LHCN-M2 (cell line): ENCODE data around the gene HYDIN. TPM values are rescaled to one million over a fixed set of nuclear protein-coding genes. Genes with fewer than 3 reads are reported as not detected.
A peak's percentile ranks its signal among the peaks of the same experiment; 100 is the strongest.
"Not testable (repeated sequence)": the region's sequence is repeated elsewhere in the genome, so short reads cannot be mapped to it uniquely, and the experiment has no call there.

Experiments
- DNase-seq: peaks from one replicate; pipeline ENCODE4 v3.0.0-alpha.2; 2012; ENCODE audit warnings: low read depth
- total RNA-seq: library from RNA; depleted of rRNA; stranded (reverse); fragments of >200 nt; gene quantifications from 2 replicates; pipeline ENCODE4 v1.2.3, GENCODE V29; 2014

HYDIN gene
- total RNA-seq, 1 experiment from 2014 or later: under 0.01 TPM

DNA sequence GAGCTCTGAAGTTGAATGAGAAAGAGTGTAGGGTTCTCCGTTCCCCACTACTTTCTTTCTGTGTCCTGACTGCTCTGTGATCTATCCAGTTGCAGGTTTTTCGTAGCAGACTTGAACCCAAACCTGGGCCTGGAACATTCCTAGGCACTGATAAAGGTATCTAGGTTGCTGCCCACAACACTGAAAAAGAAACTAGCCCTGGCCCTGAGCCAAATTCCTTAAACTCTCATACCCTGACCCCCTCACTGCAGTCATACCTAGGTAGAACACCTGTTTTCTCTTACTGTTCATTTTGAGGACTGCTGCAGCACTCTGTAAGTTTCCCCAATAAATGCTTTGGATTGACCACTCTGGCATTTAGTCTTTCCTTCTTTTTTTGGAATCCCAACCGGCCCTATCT lies 5.4 kb downstream of the HYDIN start:
- no peak for DNase-seq

DNA sequence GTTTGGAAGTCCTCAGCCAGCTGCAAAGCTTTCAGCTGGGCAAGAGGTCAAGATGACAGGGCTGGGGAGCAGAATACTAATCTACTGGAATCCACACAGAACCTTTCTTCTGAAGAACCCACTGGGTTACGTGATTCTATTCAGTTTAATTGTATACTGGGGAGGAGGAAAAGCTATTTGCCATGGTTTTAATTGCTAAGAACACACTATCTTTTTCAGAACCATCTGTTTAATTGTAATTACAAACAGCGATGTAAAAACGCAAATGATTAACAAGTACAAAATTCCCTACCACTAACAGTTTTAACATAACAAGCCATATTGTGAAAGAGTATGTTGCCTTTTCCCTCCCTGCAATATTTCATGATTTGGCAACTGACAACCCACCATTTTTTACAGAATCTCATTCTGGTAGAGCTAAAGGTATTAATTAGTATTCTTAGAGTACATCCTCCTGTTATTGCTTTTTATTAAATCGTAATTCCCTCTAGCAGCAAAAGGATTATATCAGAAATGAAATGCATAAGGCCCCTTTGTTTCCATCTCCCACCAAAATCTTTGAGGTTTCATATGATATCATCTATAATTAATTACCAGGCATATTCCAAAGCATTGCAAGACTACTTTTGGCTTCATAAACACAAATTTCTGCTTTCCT lies 12.1 kb downstream of the HYDIN start:
- DNase-seq: no peak

DNA sequence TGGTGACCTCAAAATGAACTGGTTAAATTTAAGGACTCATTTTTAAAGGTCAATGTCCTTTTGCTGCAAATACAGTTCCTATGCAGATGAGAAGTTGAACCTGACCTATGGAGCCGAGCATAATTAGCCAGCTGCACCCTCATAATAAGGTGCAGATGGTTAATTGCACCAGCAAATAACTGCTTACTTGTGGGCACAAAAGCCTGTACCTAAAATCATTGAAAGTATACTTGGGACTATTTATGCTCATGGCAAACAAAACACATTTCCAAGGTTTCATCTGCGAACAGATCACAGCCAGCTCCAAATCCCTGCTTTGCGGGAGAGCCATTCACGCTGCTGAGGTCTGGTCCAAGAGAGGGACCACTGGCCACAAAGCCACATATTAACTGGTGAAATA lies 13.0 kb downstream of the HYDIN start:
- no peak for DNase-seq

DNA sequence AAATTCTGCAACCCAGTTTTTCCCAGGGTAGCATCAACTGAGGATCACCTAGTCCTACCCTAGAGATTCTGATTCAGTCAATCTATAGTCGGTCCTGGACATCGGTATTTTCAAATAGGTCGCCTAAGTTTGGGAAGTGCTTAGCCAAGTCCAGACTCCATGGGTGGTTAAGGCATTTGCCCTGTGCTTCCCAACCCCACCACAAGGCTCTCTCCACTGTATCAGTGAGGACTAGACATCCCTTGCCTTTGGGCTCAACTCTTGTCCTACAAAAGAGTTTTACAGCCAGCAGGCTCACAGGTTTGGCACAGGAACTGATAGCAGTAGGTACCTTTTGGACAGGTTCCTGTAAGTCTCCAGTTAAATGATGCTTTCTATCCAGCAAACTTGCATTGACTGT lies 13.8 kb downstream of the HYDIN start:
- DNase-seq: no peak

DNA sequence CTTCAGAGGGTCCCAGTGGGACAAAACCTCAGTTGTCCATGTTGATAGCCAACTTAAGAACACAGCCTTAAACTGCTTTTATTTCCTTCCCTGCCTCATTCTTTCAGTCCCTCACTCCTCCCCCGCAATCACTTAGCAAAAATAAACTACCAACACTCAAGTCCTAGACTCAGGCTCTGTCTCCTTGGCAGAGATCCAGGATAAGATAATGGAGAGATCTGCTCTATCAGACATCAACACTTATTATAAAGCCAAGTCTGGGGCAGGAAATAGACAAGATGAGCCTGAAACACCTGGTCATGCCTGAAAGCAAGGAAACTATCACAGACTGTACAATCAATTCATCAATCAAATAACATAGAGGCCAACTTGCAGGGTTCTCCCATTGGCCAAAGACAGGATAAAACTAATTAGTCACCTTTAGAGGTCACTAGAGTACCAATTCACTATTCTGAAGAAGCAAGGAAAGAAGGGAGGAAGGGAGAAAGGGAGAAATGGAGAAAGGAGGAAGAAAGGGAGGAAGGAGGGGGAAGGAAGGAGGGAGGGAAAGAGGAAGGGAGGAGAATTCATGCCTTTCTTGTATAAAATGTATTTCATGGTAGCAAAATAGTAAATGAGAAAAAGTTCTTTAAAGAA lies 15.7 kb downstream of the HYDIN start:
- peak; percentile 19 for DNase-seq

DNA sequence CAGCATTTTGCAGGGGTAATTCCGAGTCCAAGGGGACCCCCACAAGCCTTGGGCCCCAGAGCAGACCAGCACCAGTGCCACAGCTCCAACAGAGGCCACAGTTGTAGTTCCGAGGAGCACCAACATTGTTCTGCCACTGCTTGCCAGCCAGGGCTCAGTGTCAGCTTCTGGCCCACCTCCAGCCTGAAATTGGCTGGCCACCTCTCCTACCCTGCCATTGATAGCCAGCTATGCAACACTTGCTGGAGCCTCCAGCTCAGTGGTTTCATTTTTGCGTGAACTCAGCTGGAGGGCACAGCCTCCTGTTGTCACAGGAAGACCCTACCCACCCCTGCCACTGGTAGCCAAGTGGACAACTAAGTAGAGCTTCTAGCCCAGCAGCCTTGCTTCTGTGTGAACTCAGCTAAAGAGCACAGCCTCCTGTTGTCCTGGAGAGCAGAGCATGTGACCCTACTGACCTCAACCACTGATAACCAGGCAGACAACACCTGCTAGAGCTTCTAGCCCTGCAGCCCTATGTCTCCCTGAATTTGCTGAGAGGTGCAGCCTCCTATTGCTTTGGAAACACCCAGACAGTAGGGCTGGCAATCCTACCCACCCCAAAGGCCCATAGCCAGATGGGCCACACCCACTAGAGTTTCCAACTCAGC lies 24.9 kb downstream of the HYDIN start:
- DNase-seq: no peak

DNA sequence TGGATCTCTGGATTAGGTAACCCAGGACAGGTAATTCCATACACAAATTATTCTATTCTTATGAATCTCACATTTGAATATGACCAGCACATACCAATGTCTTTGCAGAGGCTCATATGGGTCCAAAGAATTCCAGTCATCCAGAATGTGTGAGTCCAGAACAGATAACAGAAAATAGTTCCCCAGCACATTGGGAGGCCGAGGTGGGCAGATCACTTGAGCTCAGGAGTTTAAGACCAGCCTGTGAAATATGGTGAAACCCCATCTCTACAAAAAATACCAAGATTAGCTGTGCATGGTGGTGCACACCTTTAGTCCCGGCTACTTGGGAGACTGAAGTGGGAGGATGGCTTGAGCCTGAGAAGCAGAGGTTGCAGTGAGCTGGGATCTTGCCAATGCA lies 26.9 kb downstream of the HYDIN start:
- no peak for DNase-seq

DNA sequence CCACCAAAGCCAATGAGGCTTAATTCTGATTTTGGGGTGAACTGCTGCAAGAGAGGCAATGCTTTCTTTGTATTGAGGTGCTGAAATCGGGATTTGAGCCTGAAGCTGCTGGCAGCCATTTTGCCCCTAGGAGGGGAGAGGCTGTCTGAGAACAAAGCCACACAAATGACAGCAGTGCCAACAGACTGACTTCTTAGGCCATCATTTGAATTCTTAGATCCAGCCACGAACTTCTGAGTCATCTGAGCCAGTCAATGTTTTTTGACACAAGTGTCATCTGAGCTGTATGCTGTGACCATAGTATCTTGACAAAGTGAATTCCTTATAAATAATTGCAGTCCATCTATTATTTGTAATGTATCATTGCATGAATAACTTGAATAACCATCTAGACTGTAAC lies 29.0 kb downstream of the HYDIN start:
- no peak for DNase-seq

DNA sequence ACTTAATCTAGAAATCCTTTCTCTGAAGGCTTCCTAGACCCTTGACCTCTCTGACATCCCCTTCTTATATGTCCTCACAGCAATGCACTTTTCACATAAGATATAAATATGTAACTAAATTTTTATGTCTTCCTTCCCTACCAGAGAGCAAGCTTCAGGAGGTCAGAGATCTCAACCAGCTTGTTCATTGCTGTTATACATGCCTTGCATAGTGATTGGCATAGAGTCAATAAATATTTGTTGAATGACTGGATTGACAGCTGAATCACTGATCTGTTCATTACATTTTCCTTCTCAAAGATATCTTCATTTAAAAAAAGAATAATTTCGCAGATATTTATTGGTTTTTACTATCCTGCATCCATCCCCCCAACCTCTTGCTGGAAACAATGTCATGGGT lies 29.5 kb downstream of the HYDIN start:
- DNase-seq: no peak

DNA sequence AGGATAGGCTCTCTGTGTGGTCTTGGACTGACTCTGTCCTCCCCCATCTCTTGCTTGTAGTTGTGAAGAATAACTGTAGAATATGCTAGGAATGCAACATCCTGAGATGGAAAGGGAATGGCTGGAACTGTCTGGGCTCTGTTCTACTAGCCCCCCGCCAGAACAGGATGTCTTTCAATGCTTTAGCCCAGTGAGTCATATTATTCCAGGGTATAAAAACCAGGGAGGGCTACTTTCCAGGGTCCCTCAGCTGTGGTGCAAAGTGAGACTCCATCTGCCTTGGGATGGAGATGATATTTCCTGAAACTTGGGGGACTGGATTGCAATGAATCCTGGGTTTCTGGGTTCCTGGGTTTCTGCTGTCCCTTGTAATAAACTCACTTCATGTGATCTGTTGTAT lies 32.1 kb downstream of the HYDIN start:
- no peak for DNase-seq

DNA sequence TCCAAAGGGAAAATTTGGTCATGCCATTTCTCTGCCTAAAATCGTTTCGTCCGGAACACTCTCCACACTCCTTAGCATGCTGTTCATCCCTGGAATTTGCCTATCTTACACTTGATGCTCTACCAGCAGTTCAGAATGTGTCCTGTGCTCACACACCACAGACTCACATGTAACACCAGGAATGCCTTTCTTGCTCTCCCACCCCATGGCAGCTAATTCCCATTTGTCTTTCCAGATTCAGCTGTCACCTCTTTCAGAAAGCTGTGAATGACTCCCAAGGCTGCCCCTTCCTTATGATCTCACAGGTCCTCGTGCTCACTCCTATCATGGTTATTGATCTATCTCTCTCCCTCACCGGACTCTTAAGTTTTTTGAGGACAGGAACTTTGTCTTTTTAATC lies 38.1 kb downstream of the HYDIN start:
- DNase-seq: no peak

DNA sequence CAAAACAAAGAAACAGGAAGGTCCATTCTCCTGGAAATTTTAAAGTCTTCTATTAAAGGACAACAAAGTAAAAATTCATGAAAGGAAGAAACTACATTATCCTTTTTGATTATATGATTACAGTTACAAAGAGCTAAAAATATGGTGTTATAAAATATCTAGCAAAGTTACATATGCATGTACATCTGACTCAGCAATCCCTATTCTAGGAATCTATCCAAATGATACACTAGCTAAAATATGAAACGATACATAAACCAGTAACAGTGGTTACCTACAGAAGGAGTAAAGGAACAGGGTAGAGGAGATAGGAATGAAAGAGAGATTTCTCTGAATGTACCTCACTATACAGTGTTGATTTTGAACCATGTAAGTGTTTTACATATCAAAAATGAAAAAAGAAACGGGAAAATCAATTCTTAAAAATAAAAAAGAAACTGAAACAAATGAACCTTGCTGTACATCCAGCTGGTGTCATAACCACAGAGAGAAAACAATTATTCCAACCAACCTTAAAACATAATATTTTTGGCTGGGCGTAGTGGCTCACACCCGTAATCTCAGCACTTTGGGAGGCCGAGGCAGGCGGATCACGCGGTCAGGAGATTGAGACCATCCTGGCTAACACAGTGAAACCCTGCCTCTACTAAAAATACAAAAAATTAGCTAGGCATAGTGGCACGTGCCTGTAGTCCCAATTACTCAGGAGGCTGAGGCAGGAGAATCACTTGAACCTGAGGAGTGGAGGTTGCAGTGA lies 41.4 kb downstream of the HYDIN start:
- DNase-seq: no peak

DNA sequence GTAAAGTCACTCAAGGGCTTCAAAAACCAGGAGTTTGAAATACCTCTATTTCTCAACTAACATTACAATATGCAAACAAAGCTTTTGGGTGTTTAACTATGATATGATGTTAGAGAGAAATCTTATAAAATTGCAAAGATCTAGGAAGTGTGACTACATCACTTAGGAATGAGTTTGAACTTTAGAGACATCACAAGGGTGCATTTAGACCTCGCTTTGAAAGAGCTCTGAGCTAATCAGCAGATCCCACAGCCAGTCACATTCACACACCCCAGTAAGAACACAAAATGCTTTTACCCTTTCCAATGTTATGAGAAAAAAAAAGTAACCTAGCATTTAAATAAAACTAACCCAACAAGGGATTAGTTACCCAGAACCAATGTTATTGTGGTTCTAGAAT lies 45.2 kb downstream of the HYDIN start:
- no peak for DNase-seq

DNA sequence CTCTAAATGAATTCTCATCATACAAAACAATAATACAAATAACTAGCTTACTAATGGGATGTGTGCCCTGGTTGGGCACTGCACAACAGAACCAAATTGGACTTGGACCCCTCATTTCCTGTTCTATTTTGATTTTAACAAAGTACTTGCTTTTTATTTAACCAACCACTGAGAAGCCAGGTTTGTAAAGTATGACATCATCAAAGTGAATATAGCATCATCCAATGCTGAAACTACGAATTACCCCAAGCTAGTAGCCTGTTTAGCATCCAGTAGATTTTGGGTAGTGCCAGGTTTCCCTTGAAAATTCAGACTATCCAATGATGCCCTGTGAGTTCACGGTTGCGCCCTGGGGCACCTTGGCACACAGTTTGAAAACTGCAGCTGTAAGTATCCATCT lies 51.0 kb downstream of the HYDIN start:
- DNase-seq: no peak

DNA sequence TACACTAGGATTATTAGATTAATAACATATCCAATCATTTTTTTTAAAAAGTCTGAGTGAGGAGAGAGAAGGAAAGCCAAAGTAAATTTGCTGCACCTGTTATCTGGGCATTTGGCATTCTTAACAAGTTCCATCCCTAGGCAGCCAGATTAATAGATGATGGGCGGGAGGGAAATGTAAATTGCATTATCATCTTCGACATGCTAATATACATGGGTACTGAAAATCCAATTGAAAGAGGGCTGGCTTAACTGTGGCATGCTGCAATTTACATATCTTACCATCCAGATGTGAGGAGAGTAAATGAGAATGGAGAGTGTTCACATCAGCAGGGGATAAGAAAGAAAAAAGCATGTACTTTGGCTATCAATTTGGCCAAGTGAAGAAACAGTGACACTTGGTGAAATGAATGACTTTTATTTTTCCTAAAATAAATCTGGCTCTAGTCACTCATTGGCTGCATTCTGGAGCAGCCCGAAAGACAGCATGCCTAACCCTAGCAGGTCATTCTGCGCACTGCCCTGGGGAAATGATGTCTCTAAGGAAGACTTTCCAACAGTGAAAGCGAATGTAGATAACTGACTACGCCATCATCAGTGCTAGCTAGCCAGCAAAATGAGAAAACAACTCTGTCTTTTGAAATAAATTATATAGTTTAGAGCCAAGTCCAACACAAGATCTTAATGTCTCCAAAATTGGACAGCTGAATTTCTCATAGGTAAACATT lies 57.9 kb downstream of the HYDIN start:
- DNase-seq: no peak

DNA sequence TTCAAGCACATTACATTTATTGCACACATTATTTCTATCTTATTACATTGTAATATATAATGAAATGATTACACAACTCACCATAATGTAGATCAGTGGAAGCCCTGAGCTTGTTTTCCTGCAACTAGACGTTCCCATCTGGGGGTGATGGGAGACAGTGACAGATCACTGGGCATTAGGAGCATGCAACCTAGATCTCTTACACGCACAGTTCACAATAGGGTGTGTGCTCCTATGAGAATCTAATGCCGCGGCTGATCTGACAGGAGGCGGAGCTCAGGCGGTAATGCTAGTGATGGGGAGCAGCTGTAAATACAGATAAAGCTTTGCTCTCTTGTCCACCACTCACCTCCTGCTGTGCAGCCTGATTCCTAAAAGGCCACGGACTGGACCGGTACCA lies 69.5 kb downstream of the HYDIN start:
- DNase-seq: not testable (repeated sequence)

DNA sequence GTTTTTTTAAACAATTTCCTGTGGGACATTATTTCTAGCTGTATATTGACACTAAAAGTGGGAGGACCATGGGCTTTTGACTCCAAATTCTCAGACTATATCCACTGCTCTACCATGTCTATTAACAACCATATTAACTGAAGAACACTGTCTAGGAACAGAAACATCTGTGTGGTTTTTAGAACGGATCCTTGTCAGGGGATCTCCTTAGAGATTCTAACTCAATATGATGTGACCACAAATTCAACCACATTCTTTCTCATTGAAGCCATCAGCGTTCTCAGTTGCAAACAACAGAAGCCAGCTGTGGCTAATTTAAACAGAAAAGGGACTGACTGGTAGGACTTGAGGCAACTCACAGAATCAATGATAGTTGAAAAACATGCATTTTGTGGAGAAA lies 73.2 kb downstream of the HYDIN start:
- DNase-seq: not testable (repeated sequence)

DNA sequence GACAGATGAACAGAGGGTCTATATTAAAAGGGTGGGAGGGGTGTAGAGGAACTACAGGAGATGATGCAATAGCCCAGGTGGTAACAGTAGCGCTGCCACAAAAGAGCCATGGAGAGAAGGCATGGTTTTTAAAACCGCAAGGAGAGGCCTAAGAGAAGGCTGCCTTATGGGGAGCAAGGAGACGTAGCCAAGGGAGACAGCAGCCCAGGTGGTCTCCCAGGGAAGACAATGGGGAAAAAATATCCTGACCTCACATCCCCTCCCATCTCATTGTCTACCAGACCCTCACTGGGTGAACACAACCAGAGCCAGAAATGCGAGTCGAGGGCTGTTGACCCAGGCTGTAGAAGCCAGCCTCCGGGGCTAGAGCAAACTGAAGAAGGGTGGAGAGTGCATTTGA lies 77.2 kb downstream of the HYDIN start:
- not testable (repeated sequence) for DNase-seq

DNA sequence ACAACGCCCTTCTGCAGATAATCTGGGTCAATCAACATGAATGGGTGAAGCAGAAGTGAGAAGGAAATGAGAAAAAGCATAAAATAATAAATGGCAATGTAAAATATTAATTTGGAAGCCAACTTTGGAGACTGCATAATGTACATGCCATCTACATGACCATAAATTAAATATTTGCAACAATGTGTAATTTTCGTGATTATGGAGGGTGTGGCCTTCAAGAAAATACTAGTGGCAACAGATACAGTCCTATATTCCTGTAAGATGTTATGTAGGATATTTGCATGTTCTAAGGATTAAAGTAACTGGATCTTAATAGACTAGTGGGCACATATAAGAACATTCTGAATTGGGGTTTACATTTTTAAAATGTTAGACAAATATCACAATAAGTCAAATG lies 78.9 kb downstream of the HYDIN start:
- not testable (repeated sequence) for DNase-seq

DNA sequence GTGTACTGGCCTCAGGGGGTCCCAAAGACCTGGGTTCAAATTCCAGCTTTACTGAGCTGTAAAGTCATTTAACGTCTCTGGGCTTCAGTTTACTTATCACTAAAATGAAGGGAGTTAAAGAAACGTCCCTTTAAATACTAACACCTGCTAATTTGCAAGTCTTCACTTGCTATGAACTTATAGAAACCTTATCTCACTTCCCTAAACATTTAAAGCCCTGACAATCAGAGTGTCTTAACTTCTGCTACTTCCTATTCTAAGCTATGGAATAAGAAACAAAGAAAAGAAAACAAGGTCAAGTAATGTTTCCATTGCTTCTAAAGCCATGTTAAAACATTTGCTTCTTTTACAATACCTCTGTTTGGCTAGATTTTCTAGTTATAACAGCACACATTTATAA lies 87.3 kb downstream of the HYDIN start:
- not testable (repeated sequence) for DNase-seq

DNA sequence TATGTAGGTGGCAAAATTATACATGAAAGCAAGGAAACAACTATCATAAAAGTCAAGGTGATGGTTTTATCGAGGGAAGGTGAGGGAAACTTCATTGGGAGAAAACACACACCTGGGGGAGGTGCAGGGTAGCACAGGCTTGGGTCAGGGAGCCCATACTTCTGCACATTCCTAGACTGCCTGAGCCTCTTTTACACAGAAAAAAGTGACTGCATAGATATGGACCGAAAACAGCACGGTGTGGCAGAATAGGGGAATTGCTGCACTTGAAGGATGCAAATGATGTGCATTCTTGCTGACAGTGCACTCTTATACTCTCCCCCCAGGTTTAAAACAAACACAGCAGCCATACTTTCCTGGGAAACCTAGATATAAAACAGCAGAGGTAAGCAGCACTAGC lies 120.0 kb downstream of the HYDIN start:
- DNase-seq: not testable (repeated sequence)
